HG03159 (cell line): Measurements from ENCODE around the gene ZNF652.
"Not testable (repeated sequence)": the region's sequence is repeated elsewhere in the genome, so short reads cannot be mapped to it uniquely, and the experiment has no call there.

ENCODE experiments used
- ATAC-seq: cut with Tn5 transposase; IDR thresholded peaks from one replicate; pipeline ENCODE4 v1.9.1; 2021; ENCODE audit warnings: mild to moderate bottlenecking, moderate library complexity; ENCODE audit not compliant: unreplicated experiment

Gene ZNF652

DNA sequence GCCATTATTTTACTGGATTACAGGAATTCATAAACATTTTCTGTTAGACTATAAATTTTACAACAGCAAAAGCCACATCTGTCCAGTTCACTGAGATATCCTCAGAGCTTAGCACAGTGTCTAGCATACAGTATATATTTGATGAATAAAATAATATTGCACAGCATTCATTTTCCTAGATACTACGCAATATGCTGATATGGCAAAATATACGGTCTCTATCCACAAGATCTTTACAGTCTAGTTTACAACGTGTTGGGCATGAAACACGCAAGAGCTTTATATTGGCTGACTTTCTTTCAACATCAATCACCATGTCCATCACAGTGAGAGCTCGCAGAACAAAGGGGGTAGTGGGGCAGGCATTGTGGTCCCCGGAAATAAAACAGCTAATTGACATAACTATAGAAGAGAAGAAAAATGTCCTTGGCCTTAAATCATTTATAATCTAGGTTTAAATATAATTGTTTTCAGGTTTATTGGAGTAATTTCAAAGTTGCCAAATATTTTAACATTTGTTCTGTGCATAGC, 43.5 kb downstream of the ZNF652 start:
- ATAC-seq: no peak

DNA sequence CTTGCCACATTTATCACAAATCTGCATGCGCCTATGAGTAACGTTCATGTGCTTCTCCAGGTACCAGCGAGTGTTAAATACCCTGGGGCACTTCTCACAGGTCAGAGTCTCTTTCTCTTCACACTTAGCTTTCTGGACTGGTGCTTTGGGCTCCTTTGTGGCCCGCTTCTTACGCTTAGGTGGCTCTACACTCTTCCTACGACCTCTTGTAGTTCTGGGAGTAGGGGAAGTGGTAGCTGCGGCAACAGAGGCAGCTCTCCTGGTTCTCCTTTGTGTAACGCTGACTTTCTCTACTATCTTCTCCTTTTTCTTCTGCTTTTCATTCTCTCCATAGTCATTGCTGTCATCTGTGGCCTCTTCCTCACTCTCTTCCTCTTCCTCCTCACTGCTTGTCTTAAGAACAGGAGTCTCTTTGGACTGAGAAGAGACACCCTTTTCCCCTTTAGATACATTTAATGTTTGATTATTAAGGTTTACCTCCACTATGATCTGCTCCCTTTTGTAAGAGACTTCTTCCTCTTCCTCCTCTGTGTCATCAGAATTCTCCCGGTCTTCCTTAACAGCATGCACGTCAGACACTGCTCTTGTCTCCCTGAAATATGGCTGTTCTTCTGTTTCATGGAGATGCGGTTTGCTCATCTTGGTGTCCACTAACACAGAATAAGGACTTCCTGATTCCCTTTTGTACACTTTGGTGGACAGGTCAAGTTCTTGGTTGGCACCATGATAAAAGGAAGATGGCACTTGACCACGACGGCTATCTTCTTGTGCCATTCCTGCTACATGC, 45.0 kb downstream of the ZNF652 start:
- ATAC-seq: no peak

DNA sequence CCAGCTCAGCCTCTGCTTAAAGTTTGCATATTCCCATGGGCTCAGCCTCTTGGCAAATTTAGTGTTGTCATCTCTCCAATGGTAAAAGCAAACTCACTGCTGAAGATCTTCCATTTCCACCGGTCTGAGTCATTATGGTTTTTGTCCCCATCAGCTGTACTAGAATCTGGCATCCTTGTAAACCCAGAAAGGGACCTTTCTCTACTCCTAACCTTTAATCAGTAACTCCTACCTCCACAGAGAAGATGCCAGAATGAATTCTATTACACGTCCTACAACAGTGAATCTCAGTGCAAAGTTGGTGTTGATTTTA, 45.8 kb downstream of the ZNF652 start:
- ATAC-seq: no peak

DNA sequence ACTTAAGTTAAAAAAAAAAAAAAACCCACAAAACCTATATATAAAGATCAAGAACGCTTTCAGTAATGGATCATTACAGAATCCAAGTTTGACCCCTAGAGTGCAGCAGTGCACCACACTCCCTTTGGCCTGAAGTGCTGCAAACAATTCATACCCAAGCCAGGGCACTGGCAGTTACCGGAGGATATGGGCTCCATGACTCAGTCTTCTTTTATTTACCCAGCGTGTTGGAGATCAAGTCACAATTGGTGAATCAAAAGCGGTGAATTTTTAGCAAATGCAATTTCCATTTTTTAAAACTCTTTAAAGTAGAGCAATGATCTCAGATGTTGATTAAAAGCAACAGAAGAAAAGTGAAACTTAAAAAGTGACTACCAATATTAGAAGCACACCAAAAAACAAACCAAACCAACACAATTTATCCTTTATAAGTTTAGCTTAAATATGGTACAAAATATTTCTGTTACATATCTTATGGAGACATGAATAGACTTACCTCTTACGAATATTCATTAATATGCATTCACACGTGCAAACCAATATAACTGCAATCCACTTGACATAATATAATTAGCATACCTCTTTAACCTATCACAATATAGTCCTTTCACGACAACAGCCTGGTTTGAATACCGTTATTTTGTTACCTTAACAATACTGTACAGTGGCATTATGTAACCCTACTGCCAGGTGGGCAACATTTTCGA, 46.3 kb downstream of the ZNF652 start:
- no peak for ATAC-seq

DNA sequence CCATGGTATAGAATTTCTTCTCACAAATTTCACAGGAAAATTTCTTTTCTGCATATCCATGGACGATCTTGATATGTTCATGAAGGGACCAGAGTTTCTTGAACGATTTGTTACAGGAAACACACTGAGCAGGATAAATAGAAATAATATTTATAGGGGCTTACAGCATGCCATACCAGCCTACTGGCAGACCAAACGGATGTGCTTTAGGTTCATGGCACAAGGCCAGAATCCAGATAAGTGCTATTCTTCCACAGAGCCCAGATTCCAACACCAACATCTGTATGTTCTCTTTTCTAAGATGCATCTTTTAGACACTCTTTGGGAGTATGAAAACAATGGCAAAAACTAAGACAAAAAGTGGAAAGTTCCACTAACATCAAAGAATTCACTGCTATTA, 49.3 kb downstream of the ZNF652 start:
- no peak for ATAC-seq

DNA sequence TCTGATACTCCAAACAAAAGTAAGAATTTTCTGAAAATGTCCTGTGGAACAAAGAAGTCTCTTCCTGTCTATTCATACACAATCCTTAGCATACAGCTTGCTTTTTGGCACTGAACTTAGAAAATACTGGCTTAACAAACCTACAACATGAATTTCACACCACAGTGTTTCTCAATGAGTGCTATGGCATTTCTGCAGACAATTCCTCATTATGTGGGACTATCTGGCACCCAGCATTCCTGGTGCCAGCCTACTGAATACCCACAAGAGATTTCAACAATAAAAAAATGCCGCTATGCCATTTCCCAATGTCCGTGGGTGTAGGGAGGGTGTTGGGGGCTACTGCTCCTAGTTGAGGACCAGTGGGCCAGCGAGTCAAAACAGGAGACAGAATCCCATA, 62.1 kb downstream of the ZNF652 start:
- ATAC-seq: no peak

DNA sequence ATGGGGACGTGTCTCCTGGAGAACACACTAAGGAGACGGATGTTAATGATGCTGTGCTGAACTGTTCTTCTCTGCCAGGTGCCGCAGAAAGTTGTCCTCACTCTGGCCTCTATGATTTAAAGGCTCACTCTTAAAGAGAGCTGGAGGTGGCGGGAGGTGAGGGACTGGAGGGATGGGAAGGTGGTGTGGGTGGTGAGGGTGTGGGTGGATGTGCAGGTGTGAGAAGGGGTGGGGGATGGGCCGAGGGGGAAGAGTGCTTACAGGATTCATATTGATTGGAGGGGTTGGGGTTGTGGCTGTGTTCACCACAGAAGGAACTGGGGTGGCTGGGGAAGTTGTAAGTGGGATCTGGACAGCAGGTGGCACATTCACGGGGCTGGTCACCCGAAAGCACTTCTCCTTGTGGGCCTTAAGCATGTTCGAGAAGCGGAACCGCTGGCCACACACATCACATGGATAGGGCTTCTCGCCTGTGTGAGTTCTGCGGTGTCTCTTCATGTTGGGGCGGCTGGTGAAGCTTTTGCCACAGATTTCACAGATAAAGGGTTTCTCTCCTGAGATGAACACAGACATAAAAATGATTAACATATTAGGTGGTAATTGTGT, 63.6 kb downstream of the ZNF652 start:
- no peak for ATAC-seq

GRCh38 chr17:49297141-49297540, 64.9 kb downstream of the ZNF652 start:
- no peak for ATAC-seq

GRCh38 chr17:49294122-49294521, 67.9 kb downstream of the ZNF652 start:
- ATAC-seq: no peak

- no peak for ATAC-seq
Observed at GRCh38 chr17:49292901-49293300, 69.1 kb downstream of the ZNF652 start.

GRCh38 chr17:49291929-49292328, 70.1 kb downstream of the ZNF652 start:
- ATAC-seq: no peak

DNA sequence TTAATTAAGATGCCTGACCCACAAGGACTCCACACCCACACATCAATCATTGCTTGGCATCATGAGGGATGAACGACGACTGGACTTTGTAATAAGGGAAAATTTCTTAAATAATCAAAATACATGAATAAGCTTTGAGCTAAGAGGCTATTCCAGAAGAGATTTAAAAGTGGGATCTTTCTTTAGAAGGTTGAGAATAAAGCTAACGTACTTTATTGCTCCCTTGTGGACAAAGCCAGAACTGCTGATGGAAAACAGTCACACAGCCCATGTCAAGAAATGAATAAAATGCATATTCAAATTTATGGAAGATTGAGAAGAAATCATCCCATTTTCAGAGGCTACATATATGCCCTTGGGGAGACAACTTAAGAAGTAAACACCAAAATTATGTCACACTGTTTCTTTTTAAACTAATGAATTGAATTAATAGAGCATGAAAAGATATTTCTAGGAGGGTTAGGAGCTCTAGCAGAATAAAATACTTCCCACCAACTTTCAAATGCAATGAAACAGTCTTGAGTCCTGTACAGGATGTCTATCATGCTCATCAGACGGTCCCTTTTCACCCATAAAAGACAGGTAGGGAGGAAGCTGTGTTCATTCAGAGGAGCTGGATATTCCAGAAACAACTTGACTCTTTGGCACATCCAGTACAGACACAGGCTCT, 71.2 kb downstream of the ZNF652 start:
- no peak for ATAC-seq

- ATAC-seq: no peak
Observed at GRCh38 chr17:49288388-49288787, 73.7 kb downstream of the ZNF652 start.

GRCh38 chr17:49287481-49287880, 74.6 kb downstream of the ZNF652 start:
- no peak for ATAC-seq

DNA sequence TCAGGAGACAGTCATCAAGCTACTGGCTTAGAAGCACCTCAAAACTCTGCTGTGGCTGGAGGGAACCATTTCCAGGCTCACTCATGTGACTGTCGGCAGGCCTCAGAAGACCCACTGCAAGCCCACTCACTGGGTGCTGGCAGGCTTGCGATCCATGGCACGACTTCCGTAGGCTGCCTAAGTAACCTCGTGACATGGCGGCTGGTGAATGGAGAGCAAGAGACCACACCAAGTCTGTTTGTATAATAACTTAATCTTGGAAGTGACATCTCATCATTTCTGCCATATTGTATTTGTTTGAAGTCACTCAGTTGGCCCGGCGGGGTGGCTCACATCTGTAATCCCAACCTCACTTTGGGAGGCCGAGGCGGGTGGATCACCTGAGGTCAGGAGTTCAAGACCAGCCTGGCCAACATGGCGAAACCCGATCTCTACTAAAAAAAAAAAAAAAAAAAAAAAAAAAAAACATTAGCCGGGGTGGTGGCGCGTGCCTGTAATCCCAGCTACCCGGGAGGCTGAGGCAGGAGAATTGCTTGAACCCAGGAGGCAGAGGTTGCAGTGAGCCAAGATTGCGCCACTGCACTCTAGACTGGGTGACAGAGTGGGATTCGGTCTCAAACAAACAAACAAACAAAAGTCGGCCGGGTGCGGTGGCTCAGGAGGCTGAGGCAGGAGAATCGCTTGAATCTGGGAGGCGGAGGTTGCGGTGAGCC, 75.6 kb downstream of the ZNF652 start:
- ATAC-seq: not testable (repeated sequence)

GRCh38 chr17:49285716-49286115, 76.3 kb downstream of the ZNF652 start:
- ATAC-seq: no peak

DNA sequence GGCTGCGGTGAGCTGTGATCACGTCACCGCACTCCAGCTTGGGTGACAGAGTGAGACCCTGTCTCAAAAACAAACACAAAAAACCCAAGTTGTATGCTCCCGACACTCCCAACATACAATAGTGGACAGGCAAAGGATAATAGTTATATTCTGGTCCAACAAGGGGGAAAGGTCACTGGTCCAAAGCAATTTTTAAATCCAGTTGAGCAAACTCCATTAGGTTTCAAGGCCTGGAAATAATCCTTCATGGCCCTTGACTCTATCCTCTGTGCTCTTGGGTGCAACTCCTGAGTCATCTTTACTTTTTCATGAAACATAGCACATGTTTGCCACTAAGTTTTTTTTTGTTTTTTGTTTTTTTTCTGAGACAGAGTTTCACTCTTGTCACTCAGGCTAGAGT, 81.1 kb downstream of the ZNF652 start:
- no peak for ATAC-seq

DNA sequence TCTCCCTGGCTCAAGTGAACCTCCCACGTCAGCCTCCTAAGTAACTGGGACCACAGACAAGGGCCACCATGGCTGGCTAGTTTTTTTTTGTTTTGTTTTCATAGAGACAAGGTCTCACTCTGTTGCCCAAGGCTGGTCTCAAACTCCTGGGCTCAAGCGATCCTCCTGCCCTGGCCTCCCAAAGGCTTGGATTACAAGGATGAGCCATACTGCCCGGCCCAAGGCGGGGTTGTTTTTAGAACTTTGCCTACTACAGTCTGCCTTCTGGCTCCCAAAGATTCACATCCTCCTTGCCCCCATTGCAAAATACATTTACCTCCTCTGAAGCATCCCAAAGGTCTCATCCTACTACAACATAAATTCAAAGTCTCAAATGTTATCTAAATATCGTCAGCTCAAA, 82.0 kb downstream of the ZNF652 start:
- no peak for ATAC-seq

- ATAC-seq: not testable (repeated sequence)
Observed at GRCh38 chr17:49279263-49280015, 82.6 kb downstream of the ZNF652 start.

DNA sequence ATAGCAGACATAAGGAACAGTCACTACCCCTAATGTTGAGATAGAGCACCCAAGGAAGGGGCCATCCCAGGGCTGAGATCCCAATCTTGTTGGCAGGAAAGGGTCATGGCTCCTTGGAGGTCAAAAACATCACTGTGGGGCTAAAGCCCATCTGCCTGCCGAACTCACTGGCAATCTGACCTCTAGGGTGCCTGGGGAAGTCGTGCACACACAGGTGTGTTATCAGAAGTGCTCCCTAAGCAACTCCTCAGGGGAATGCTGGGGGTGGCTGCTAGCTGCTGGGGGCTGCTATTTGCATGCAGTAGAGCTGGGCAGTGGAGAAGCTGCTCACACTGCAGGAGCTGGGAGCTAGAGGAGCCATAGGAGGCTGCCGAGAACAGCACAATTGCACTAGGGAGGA, 84.0 kb downstream of the ZNF652 start:
- ATAC-seq: no peak
